ENCODE measurements around the gene LRFN3.
"Not testable (repeated sequence)": the region's sequence is repeated elsewhere in the genome, so short reads cannot be mapped to it uniquely, and the experiment has no call there.

Gene LRFN3

GRCh38 chr19:35973487-35973886 lies 37.3 kb downstream of the LRFN3 start:
- DNase-seq = peak in 9 of 58 donors; percentile 3 to 49 (median 25)

GRCh38 chr19:35975608-35976214 lies 39.5 kb downstream of the LRFN3 start:
- DNase-seq = no peak

- no peak for DNase-seq
Observed at GRCh38 chr19:35977446-35978222, 41.5 kb downstream of the LRFN3 start.

GRCh38 chr19:35978271-35978670 lies 42.1 kb downstream of the LRFN3 start:
- DNase-seq = no peak

GRCh38 chr19:35978832-35979365 lies 42.7 kb downstream of the LRFN3 start:
- no peak for DNase-seq

GRCh38 chr19:35980997-35981396 lies 44.8 kb downstream of the LRFN3 start:
- DNase-seq = not testable (repeated sequence)

GRCh38 chr19:35983177-35983576 lies 47.0 kb downstream of the LRFN3 start:
- no peak for DNase-seq

- DNase-seq = no peak
Observed at GRCh38 chr19:35986111-35986510, 49.9 kb downstream of the LRFN3 start.

- peak in 32 of 58 donors; percentile 4 to 71 (median 33) for DNase-seq
Observed at GRCh38 chr19:35986664-35987570, 50.7 kb downstream of the LRFN3 start.

GRCh38 chr19:35987571-35987896 lies 51.4 kb downstream of the LRFN3 start:
- no peak for DNase-seq

GRCh38 chr19:35988824-35989223 lies 52.6 kb downstream of the LRFN3 start:
- DNase-seq = no peak

- no peak for DNase-seq
Observed at GRCh38 chr19:35990156-35990555, 54.0 kb downstream of the LRFN3 start.

GRCh38 chr19:35990771-35991730 lies 54.9 kb downstream of the LRFN3 start:
- no peak for DNase-seq

GRCh38 chr19:35991731-35992450 lies 55.7 kb downstream of the LRFN3 start:
- DNase-seq = peak in 1 of 58 donors; percentile 7

GRCh38 chr19:35992907-35993765 lies 57.0 kb downstream of the LRFN3 start:
- no peak for DNase-seq

- peak in 18 of 58 donors; percentile 6 to 47 (median 24) for DNase-seq
Observed at GRCh38 chr19:35993923-35994598, 57.9 kb downstream of the LRFN3 start.

Measured in anterior cingulate cortex (tissue), 58 donors.